Mesendoderm (in vitro differentiated cells): Measurements from ENCODE around the gene ARHGAP22.

Source experiments
- DNase-seq: peaks from one replicate; pipeline ENCODE4 v3.0.0; 2013
- H2AK5ac ChIP-seq: 2 replicates; pipeline ENCODE4 v1.6.1; 2013; ENCODE audit warnings: low read length, inconsistent platforms
- H2BK120ac ChIP-seq: 2 replicates; pipeline ENCODE4 v1.6.1; 2013; ENCODE audit warnings: low read depth, mild to moderate bottlenecking, low read length, moderate library complexity, mixed read lengths
- H2BK15ac ChIP-seq: replicated peaks from 2 replicates; pipeline ENCODE4 v1.6.1; 2013; ENCODE audit warnings: low read depth, mild to moderate bottlenecking, moderate library complexity
- H2BK5ac ChIP-seq: 2 replicates; pipeline ENCODE4 v1.6.1; 2013; ENCODE audit warnings: low read length, inconsistent platforms
- H3K18ac ChIP-seq: 2 replicates; pipeline ENCODE4 v1.6.1; 2013; ENCODE audit warnings: mild to moderate bottlenecking, low read length, mixed read lengths
- H3K23ac ChIP-seq: one replicate; pipeline ENCODE4 v1.6.1; 2013; ENCODE audit warnings: low read length
- H3K27ac ChIP-seq: 2 replicates; pipeline ENCODE4 v1.5.1; 2013; ENCODE audit warnings: low read depth, mild to moderate bottlenecking, inconsistent platforms, low read length, moderate library complexity
- H3K27me3 ChIP-seq: 2 replicates; pipeline ENCODE4 v1.6.1; 2013; ENCODE audit warnings: low read length, control low read depth, mild to moderate bottlenecking, inconsistent platforms; ENCODE audit not compliant: insufficient read depth, poor library complexity
- H3K36me3 ChIP-seq: 2 replicates; pipeline ENCODE4 v1.6.1; 2013; ENCODE audit warnings: low read length, inconsistent platforms; ENCODE audit not compliant: control insufficient read depth, insufficient read depth
- H3K4ac ChIP-seq: one replicate; pipeline ENCODE4 v1.6.1; 2013; ENCODE audit warnings: low read depth, mild to moderate bottlenecking, low read length, moderate library complexity
- H3K4me1 ChIP-seq: 2 replicates; pipeline ENCODE4 v1.6.1; 2013; ENCODE audit warnings: low read depth, low read length, inconsistent platforms; ENCODE audit not compliant: control insufficient read depth
- H3K4me2 ChIP-seq: 2 replicates; pipeline ENCODE4 v1.6.1; 2013; ENCODE audit warnings: low read length
- H3K4me3 ChIP-seq: 2 replicates; pipeline ENCODE4 v1.5.1; 2013; ENCODE audit warnings: mild to moderate bottlenecking, low read length
- H3K56ac ChIP-seq: one replicate; pipeline ENCODE4 v1.6.1; 2013; ENCODE audit warnings: low read length
- H3K79me1 ChIP-seq: 2 replicates; pipeline ENCODE4 v1.6.1; 2013; ENCODE audit warnings: low read length, inconsistent platforms
- H3K79me2 ChIP-seq: 2 replicates; pipeline ENCODE4 v1.6.1; 2013; ENCODE audit warnings: mild to moderate bottlenecking, low read length; ENCODE audit not compliant: control insufficient read depth, insufficient read depth
- H3K9ac ChIP-seq: 2 replicates; pipeline ENCODE4 v1.6.1; 2013; ENCODE audit warnings: low read length, inconsistent platforms
- H4K5ac ChIP-seq: one replicate; pipeline ENCODE4 v1.6.1; 2013; ENCODE audit warnings: low read length
- H4K8ac ChIP-seq: one replicate; pipeline ENCODE4 v1.6.1; 2013; ENCODE audit warnings: low read depth, mild to moderate bottlenecking, control low read depth, low read length, moderate library complexity
- WGBS: extraction: QIAGEN DNeasy Blood & Tissue Kit; methylation state at CpG from one replicate; pipeline ENCODE4 v1.1.7; 2013; ENCODE audit warnings: low lambda C conversion rate, missing lambda C conversion rate; ENCODE audit not compliant: insufficient coverage; ENCODE audit errors: extremely low coverage; 5-methylcytosine and 5-hydroxymethylcytosine counted together

ARHGAP22 gene

GRCh38 chr10:48613016-48613415, 8.1 kb upstream of the ARHGAP22 start:
- Histone ChIP-seq H2AK5ac (no peak overlapping the region), H3K4me2 (no peak overlapping the region), H3K36me3 (no peaks in the 10 kb centered on the region), H3K79me1 (no peaks in the 10 kb centered on the region), H3K27ac (no peak overlapping the region), H3K4me3 (no peak overlapping the region), H2BK15ac (no peak overlapping the region), H3K9ac (no peak overlapping the region), H4K5ac (no peak overlapping the region), H3K23ac (no peak overlapping the region), H3K27me3 (no peaks in the 10 kb centered on the region), H4K8ac (no peak overlapping the region), H3K56ac (no peak overlapping the region), H2BK5ac (no peak overlapping the region), H3K4me1 (no peaks in the 10 kb centered on the region), H3K4ac (no peak overlapping the region), H2BK120ac (no peak overlapping the region), H3K18ac (no peak overlapping the region), H3K79me2 (no peaks in the 10 kb centered on the region)
- WGBS = no CpG with 5 or more reads among the region's 2 CpGs
- no peak for DNase-seq

- H2BK15ac ChIP-seq = no peak overlapping the region
- no peak overlapping the region for H4K8ac ChIP-seq
- no peak overlapping the region for H2AK5ac ChIP-seq
- no CpG with 5 or more reads among the region's 3 CpGs for WGBS
- no peak for DNase-seq
- no peaks in the 10 kb centered on the region for H3K36me3 ChIP-seq
- no peaks in the 10 kb centered on the region for H3K4me1 ChIP-seq
- no peaks in the 10 kb centered on the region for H3K27me3 ChIP-seq
- H3K56ac ChIP-seq = no peak overlapping the region
- H3K4me3 ChIP-seq = no peak overlapping the region
- no peak overlapping the region for H3K27ac ChIP-seq
- H4K5ac ChIP-seq = no peak overlapping the region
- no peaks in the 10 kb centered on the region for H3K79me1 ChIP-seq
- H3K18ac ChIP-seq = no peak overlapping the region
- H2BK120ac ChIP-seq = no peak overlapping the region
- H2BK5ac ChIP-seq = no peak overlapping the region
- H3K79me2 ChIP-seq = no peaks in the 10 kb centered on the region
- no peak overlapping the region for H3K4ac ChIP-seq
- no peak overlapping the region for H3K23ac ChIP-seq
- no peak overlapping the region for H3K4me2 ChIP-seq
- no peak overlapping the region for H3K9ac ChIP-seq
Measured at GRCh38 chr10:48612236-48612943, 7.5 kb upstream of the ARHGAP22 start.

- H3K4ac ChIP-seq = no peak overlapping the region
- no peak overlapping the region for H3K18ac ChIP-seq
- H2AK5ac ChIP-seq = no peak overlapping the region
- no peak overlapping the region for H3K4me3 ChIP-seq
- H3K4me2 ChIP-seq = no peak overlapping the region
- no peak overlapping the region for H2BK15ac ChIP-seq
- no peak overlapping the region for H3K9ac ChIP-seq
- H3K27ac ChIP-seq = no peak overlapping the region
- WGBS = no CpG with 5 or more reads among the region's 4 CpGs
- DNase-seq = no peak
- no peak overlapping the region for H3K56ac ChIP-seq
- H2BK120ac ChIP-seq = no peak overlapping the region
- H3K23ac ChIP-seq = no peak overlapping the region
- no peaks in the 10 kb centered on the region for H3K4me1 ChIP-seq
- H3K36me3 ChIP-seq = no peaks in the 10 kb centered on the region
- H3K27me3 ChIP-seq = no peaks in the 10 kb centered on the region
- H4K8ac ChIP-seq = no peak overlapping the region
- H4K5ac ChIP-seq = no peak overlapping the region
- H3K79me2 ChIP-seq = no peaks in the 10 kb centered on the region
- no peaks in the 10 kb centered on the region for H3K79me1 ChIP-seq
- H2BK5ac ChIP-seq = no peak overlapping the region
Measured at GRCh38 chr10:48611133-48611532, 6.3 kb upstream of the ARHGAP22 start.

GRCh38 chr10:48610585-48611093, 5.8 kb upstream of the ARHGAP22 start:
- Histone ChIP-seq H3K4me1 (no peaks in the 10 kb centered on the region), H2BK15ac (no peak overlapping the region), H3K56ac (no peak overlapping the region), H3K18ac (no peak overlapping the region), H3K79me1 (no peaks in the 10 kb centered on the region), H3K79me2 (no peaks in the 10 kb centered on the region), H4K8ac (no peak overlapping the region), H3K36me3 (no peaks in the 10 kb centered on the region), H2BK5ac (no peak overlapping the region), H2AK5ac (no peak overlapping the region), H3K23ac (no peak overlapping the region), H3K4me2 (no peak overlapping the region), H2BK120ac (no peak overlapping the region), H4K5ac (no peak overlapping the region), H3K4ac (no peak overlapping the region), H3K27me3 (no peaks in the 10 kb centered on the region), H3K27ac (no peak overlapping the region), H3K4me3 (no peak overlapping the region), H3K9ac (no peak overlapping the region)
- no peak for DNase-seq
- no CpG with 5 or more reads among the region's 4 CpGs for WGBS

- Histone ChIP-seq H3K27ac (no peak overlapping the region), H3K56ac (no peak overlapping the region), H3K4me3 (no peak overlapping the region), H3K4ac (no peak overlapping the region), H2BK15ac (no peak overlapping the region), H4K8ac (no peak overlapping the region), H3K4me1 (no peaks in the 10 kb centered on the region), H3K27me3 (no peaks in the 10 kb centered on the region), H4K5ac (no peak overlapping the region), H3K9ac (no peak overlapping the region), H3K18ac (no peak overlapping the region), H3K4me2 (no peak overlapping the region), H3K79me2 (no peaks in the 10 kb centered on the region), H2BK120ac (no peak overlapping the region), H3K23ac (no peak overlapping the region), H2BK5ac (no peak overlapping the region), H2AK5ac (no peak overlapping the region), H3K36me3 (no peaks in the 10 kb centered on the region), H3K79me1 (no peaks in the 10 kb centered on the region)
- DNase-seq = no peak
- WGBS = no CpG with 5 or more reads among the region's 4 CpGs
Measured at GRCh38 chr10:48609899-48610584, 5.2 kb upstream of the ARHGAP22 start.
